K562 (cell line): ENCODE measurements around the gene CASKIN1. TPM values are rescaled to one million over a fixed set of nuclear protein-coding genes. Genes with fewer than 3 reads are reported as not detected.

Experiments used
- CCAR2 ChIP-seq: fragments of 200-400 bp; formaldehyde crosslinking; IDR thresholded peaks from 2 replicates; pipeline ENCODE4 v1.6.1; 2017; ENCODE audit warnings: mild to moderate bottlenecking, low read depth, low read length
- DMBX1 ChIP-seq: fragments of 250-450 bp; sonication (Bioruptor Pico); IDR thresholded peaks from 2 replicates; pipeline ENCODE4 v1.8.0; 2022; ENCODE audit warnings: inconsistent platforms, mild to moderate bottlenecking, moderate library complexity, borderline replicate concordance
- KDM2B ChIP-seq: fragments of 250-450 bp; sonication (Bioruptor Pico); IDR thresholded peaks from 2 replicates; pipeline ENCODE4 v1.8.0; 2021; ENCODE audit warnings: mild to moderate bottlenecking, moderate library complexity
- KDM4B ChIP-seq, 2 experiments: fragments of 450-650 bp in 1 of 2; sonication (generic) in 1 of 2; IDR thresholded peaks; 2 replicates each; pipeline ENCODE4 v1.6.1; 2016 to 2017; ENCODE audit warnings: borderline replicate concordance in 2 of 2, antibody characterized with exemption in 1 of 2, low read depth in 1 of 2, mild to moderate bottlenecking in 1 of 2
- MCM3 ChIP-seq: fragments of 450-650 bp; IDR thresholded peaks from 2 replicates; pipeline ENCODE4 v1.6.1; 2016
- PHTF2 ChIP-seq: fragments of 250-450 bp; sonication (Bioruptor Pico); IDR thresholded peaks from 2 replicates; pipeline ENCODE4 v1.5.0; 2021; ENCODE audit warnings: mild to moderate bottlenecking
- POLR2AphosphoS5 ChIP-seq: IDR thresholded peaks from 2 replicates; pipeline ENCODE4 v1.6.1; 2011; ENCODE audit warnings: mild to moderate bottlenecking, low read depth, low read length, moderate library complexity; ENCODE audit not compliant: control insufficient read depth, insufficient read depth
- SAFB ChIP-seq: fragments of 200-400 bp; formaldehyde crosslinking; IDR thresholded peaks from 2 replicates; pipeline ENCODE4 v1.6.1; 2017; ENCODE audit warnings: low read depth, low read length, borderline replicate concordance
- SMAD1 ChIP-seq: fragments of 150-350 bp; IDR thresholded peaks from 2 replicates; pipeline ENCODE4 v1.6.1; 2014; ENCODE audit warnings: low read length, low read depth; ENCODE audit not compliant: partially characterized antibody
- SMARCB1 ChIP-seq: IDR thresholded peaks from 2 replicates; pipeline ENCODE4 v1.6.1; 2011; ENCODE audit warnings: improper control_type of control experiment, low read depth; ENCODE audit not compliant: insufficient read length
- TFAM ChIP-seq: fragments of 250-450 bp; sonication (Bioruptor Pico); conservative IDR thresholded peaks from 2 replicates; pipeline ENCODE4 v1.5.0; 2021; ENCODE audit warnings: mild to moderate bottlenecking, moderate library complexity
- TRIM25 ChIP-seq: fragments of 450-650 bp; IDR thresholded peaks from 2 replicates; pipeline ENCODE4 v1.7.0; 2016; ENCODE audit warnings: borderline replicate concordance
- ZNF121 ChIP-seq: sonication (generic); formaldehyde crosslinking; conservative IDR thresholded peaks from 2 replicates; pipeline ENCODE4 v1.8.0; 2022; ENCODE audit warnings: missing genetic modification reagents
- ZNF239 ChIP-seq: fragments of 250-450 bp; sonication (Bioruptor Pico); IDR thresholded peaks from 2 replicates; pipeline ENCODE4 v1.4.0; 2020; ENCODE audit warnings: mild to moderate bottlenecking
- ZNF609 ChIP-seq: sonication (generic); formaldehyde crosslinking; IDR thresholded peaks from 2 replicates; pipeline ENCODE4 v1.8.1; 2023; ENCODE audit warnings: missing genetic modification reagents, mild to moderate bottlenecking, borderline replicate concordance
- ZZZ3 ChIP-seq: fragments of 450-650 bp; IDR thresholded peaks from 2 replicates; pipeline ENCODE4 v1.6.1; 2016; ENCODE audit warnings: antibody characterized with exemption, mild to moderate bottlenecking, moderate library complexity
- polyA plus RNA-seq, 8 experiments: library from polyadenylated mRNA; depleted of rRNA in 4 of 8; stranded (reverse) in 5 of 8; unstranded in 3 of 8; fragments of >200 nt; fragmentation: Nextera tagmentation in 2 of 8; fragmentation: Illumina TruSeq in 1 of 8; extraction: Ambion mirVana in 2 of 8; extraction: Trizol in 1 of 8; gene quantifications; 2 replicates each; pipeline versions ENCODE4 v1.2.1 to v1.2.3, GENCODE V29; 2011 to 2014; ENCODE audit warnings: inconsistent platforms in 1 of 8, missing spikeins in 1 of 8
- total RNA-seq, 7 experiments: library from RNA; depleted of rRNA in 6 of 7; stranded (reverse); fragments of >200 nt in 6 of 7; fragmentation: Illumina TruSeq in 2 of 7; extraction: Trizol in 2 of 7; gene quantifications; 2 replicates each; pipeline versions ENCODE4 v1.2.1 to v1.2.3, GENCODE V29; 2011 to 2021; ENCODE audit warnings: low replicate concordance in 1 of 7
- TF ChIP-seq, protein P1 (sequence below): fragments of 250-450 bp; sonication (Bioruptor Pico); IDR thresholded peaks from 2 replicates; pipeline ENCODE4 v1.4.0; 2020; ENCODE audit warnings: borderline replicate concordance
- TF ChIP-seq, protein P2 (sequence below): IDR thresholded peaks from 2 replicates; pipeline ENCODE4 v1.6.1; 2012; ENCODE audit warnings: low read depth, low read length, improper control_type of control experiment, borderline replicate concordance

CASKIN1 gene
- total and polyA plus RNA-seq, 9 of the 15 experiments (the other 6 are each of a cell fraction or from before 2014, with no cell fraction given), result 0.15 to 4.5 (median 1.5) TPM; not detected in 2

GRCh38 chr16:2150418-2151187, 45.8 kb downstream of the CASKIN1 start (continued):
- TF ChIP-seq, protein P1, sequence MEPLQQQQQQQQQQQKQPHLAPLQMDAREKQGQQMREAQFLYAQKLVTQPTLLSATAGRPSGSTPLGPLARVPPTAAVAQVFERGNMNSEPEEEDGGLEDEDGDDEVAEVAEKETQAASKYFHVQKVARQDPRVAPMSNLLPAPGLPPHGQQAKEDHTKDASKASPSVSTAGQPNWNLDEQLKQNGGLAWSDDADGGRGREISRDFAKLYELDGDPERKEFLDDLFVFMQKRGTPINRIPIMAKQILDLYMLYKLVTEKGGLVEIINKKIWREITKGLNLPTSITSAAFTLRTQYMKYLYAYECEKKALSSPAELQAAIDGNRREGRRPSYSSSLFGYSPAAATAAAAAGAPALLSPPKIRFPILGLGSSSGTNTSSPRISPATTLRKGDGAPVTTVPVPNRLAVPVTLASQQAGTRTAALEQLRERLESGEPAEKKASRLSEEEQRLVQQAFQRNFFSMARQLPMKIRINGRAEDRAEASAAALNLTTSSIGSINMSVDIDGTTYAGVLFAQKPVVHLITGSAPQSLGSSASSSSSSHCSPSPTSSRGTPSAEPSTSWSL (CRISPR knock-in tag), result no peak
- no peak for TF ChIP-seq SMARCB1
- TF ChIP-seq CCAR2, result no peak
- TF ChIP-seq ZZZ3, result no peak
- no peak for TF ChIP-seq DMBX1 (CRISPR knock-in tag)
- TF ChIP-seq SAFB, result no peak
- TF ChIP-seq TFAM (CRISPR knock-in tag), result no peak
- TF ChIP-seq SMAD1, result no peak
- TF ChIP-seq, protein P2, sequence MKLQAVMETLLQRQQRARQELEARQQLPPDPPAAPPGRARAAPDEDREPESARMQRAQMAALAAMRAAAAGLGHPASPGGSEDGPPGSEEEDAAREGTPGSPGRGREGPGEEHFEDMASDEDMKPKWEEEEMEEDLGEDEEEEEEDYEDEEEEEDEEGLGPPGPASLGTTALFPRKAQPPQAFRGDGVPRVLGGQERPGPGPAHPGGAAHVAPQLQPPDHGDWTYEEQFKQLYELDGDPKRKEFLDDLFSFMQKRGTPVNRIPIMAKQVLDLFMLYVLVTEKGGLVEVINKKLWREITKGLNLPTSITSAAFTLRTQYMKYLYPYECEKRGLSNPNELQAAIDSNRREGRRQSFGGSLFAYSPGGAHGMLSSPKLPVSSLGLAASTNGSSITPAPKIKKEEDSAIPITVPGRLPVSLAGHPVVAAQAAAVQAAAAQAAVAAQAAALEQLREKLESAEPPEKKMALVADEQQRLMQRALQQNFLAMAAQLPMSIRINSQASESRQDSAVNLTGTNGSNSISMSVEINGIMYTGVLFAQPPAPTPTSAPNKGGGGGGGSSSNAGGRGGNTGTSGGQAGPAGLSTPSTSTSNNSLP, result no peak
- no peak for TF ChIP-seq KDM2B (CRISPR knock-in tag)
- no peak for TF ChIP-seq MCM3
- 0 out of 2 replicates have a peak, but pooled peaks have one; percentile 16 for TF ChIP-seq POLR2AphosphoS5
- TF ChIP-seq ZNF609, result no peak
- peak; percentile 91 for TF ChIP-seq ZNF121 (CRISPR knock-in tag)
- no peak for TF ChIP-seq ZNF239 (CRISPR knock-in tag)
- TF ChIP-seq PHTF2 (CRISPR knock-in tag), result no peak
- no peak for TF ChIP-seq KDM4B (IDR thresholded peaks at IDR 0.05; ENCODE audit: borderline replicate concordance in 2 of 2, low read depth in 1 of 2)
- no peak for TF ChIP-seq TRIM25
